ENCODE measurements around the gene B4GALT1. TPM values are rescaled to one million over a fixed set of nuclear protein-coding genes. Genes with fewer than 3 reads are reported as not detected.
A peak's percentile ranks its signal among the peaks of the same experiment; 100 is the strongest.

B4GALT1 gene
- total and polyA plus RNA-seq, 8 donors = 6.4 to 125 (median 24.9) TPM

DNA sequence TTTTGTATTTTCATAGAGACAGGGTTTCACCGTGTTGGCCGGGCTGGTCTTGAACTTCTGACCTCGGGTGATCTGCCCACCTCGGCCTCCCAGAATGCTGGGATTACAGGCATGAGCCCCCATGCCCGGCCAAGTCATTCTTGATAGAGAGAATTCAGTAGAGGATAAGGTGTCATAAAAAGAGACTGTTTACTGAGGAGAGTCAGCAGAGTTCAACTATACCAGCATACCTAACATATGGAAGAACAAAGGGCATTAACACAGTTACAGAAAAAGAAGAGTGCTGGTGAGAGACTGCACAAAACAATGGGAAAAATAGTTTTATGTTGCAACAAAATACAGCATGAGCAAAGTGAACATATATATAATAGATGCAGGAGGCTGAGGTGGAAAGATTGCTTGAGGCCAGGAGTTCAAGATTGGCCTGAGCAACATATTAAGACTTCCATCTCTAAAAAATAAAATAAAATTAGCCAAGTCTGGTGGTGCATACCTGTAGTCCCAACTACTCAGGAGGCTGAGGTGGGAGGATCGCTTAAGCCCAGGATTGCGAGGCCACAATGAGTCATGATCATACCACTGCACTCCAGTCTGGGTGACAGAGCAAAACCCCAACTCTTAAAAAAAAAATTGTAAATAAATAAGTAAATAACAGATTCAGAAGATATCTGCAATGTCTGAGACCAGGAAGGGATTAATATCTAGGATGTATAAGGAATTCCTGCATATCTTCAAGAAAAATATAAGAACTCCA, 19.5 kb downstream of the B4GALT1 start:
- intact Hi-C loops (cut with DNase I; ENCODE audit: low total_unique reads) = no loop called here
- Histone ChIP-seq H3K4me1 (peaks cover 53 to 96% (median 82%) of the 10 kb centered on the region in 4 donors), H3K27ac (peak overlapping the region in 1 of 5 donors; percentile 32), H3K9me3 (no peaks in the 10 kb centered on the region), H3K4me3 (no peak overlapping the region), H3K27me3 (no peaks in the 10 kb centered on the region), H3K36me3 (no peaks in the 10 kb centered on the region)
- no peak for TF ChIP-seq POLR2AphosphoS5 (IDR thresholded peaks at IDR 0.05)
- TF ChIP-seq POLR2A (IDR thresholded peaks at IDR 0.05) = no peak
- TF ChIP-seq, protein P1, sequence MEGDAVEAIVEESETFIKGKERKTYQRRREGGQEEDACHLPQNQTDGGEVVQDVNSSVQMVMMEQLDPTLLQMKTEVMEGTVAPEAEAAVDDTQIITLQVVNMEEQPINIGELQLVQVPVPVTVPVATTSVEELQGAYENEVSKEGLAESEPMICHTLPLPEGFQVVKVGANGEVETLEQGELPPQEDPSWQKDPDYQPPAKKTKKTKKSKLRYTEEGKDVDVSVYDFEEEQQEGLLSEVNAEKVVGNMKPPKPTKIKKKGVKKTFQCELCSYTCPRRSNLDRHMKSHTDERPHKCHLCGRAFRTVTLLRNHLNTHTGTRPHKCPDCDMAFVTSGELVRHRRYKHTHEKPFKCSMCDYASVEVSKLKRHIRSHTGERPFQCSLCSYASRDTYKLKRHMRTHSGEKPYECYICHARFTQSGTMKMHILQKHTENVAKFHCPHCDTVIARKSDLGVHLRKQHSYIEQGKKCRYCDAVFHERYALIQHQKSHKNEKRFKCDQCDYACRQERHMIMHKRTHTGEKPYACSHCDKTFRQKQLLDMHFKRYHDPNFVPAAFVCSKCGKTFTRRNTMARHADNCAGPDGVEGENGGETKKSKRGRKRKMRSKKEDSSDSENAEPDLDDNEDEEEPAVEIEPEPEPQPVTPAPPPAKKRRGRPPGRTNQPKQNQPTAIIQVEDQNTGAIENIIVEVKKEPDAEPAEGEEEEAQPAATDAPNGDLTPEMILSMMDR (IDR thresholded peaks at IDR 0.05) = no peak
- no peak for TF ChIP-seq EP300 (IDR thresholded peaks at IDR 0.05)
- WGBS, 5 donors = 66 to 92% (median 81%) methylated on average over 7 of the region's 7 CpGs
- no peak for DNase-seq

DNA sequence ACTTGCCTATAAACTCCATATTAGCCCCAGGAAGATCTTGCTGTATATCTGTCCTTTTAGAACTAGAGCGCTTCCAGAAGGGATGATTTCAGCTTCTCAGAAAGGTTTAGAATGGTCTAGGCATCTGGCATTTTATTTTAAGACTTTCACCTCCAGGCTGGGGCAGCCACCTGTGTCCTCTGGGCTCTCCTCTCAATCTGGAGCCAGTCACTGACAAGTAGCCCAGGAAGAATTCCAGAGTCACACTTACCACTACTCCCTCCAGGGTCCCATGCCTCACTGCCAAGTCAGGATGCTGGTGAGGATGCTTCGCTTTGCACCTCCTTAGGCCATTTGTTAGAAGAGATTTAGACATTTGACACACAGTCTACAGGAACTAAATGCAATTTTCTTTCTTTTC, 20.8 kb downstream of the B4GALT1 start:
- Histone ChIP-seq H3K4me1 (peaks cover 57 to 96% (median 83%) of the 10 kb centered on the region in 4 donors), H3K27ac (no peak overlapping the region), H3K9me3 (no peaks in the 10 kb centered on the region), H3K27me3 (no peaks in the 10 kb centered on the region), H3K36me3 (peaks cover 0 to 7% (median 0%) of the 10 kb centered on the region in 4 donors), H3K4me3 (no peak overlapping the region)
- DNase-seq = no peak
- TF ChIP-seq EP300 (IDR thresholded peaks at IDR 0.05) (no peak), POLR2AphosphoS5 (IDR thresholded peaks at IDR 0.05) (no peak), POLR2A (IDR thresholded peaks at IDR 0.05) (no peak)
- TF ChIP-seq, protein P1 (IDR thresholded peaks at IDR 0.05) = no peak
- WGBS, 5 donors = 92 to 100% (median 100%) methylated on average over 2 of the region's 2 CpGs
- intact Hi-C loops (cut with DNase I; ENCODE audit: low total_unique reads) = no loop called here

DNA sequence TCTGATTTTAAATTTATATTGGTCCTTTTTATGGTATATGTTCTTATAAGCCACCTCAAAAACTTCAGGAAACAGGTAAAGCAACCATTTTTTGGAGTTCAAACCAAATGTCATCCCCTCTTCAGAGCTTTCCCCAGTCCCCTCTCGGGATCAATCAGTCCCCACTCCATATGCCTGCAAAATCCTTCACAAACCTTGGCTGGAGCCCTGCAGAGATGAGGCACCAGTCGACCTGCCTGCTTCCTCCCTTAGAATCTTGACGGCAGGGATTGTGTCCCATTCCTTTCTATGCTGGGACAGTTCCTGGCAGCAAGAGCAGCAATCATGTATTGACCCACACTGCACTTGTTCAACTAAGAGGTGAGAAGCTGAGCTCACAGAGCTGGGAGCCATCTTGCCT, 22.6 kb downstream of the B4GALT1 start:
- TF ChIP-seq POLR2A (IDR thresholded peaks at IDR 0.05) (no peak), EP300 (IDR thresholded peaks at IDR 0.05) (no peak), POLR2AphosphoS5 (IDR thresholded peaks at IDR 0.05) (no peak)
- TF ChIP-seq, protein P1 (IDR thresholded peaks at IDR 0.05) = no peak
- peaks cover 64 to 98% (median 89%) of the 10 kb centered on the region in 4 donors for H3K4me1 ChIP-seq
- intact Hi-C loops (cut with DNase I; ENCODE audit: low total_unique reads) = no loop called here
- 63 to 93% (median 72%) methylated on average over 3 of the region's 3 CpGs for WGBS, 5 donors
- H3K9me3 ChIP-seq = no peaks in the 10 kb centered on the region
- no peak for DNase-seq
- H3K27ac ChIP-seq = peak overlapping the region in 1 of 5 donors; percentile 22
- H3K4me3 ChIP-seq = no peak overlapping the region
- H3K36me3 ChIP-seq = peaks cover 0 to 7% (median 0%) of the 10 kb centered on the region in 4 donors
- H3K27me3 ChIP-seq = no peaks in the 10 kb centered on the region

DNA sequence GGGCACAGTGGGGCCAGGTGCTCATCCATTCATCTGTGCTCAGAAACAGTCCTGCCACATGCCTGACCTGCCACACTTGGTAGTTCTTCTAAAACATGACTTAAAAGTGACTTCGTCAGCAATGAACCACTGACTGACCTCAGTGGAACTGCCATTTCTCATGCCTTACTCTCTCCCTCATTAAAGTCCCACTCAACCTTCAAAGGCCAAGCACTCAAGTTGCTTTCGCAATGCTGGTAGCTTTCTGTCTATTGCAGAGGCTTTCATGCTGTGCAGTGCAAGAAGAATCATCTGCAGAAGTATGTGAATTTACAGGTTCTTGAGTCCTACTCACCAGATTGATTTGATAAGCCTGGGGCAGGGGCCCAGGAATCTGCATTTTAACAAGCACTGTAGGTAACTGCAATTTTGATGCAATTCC, 23.9 kb downstream of the B4GALT1 start:
- intact Hi-C loops (cut with DNase I; ENCODE audit: low total_unique reads) = no loop called here
- peak in 1 of 3 donors; percentile 14 for TF ChIP-seq POLR2AphosphoS5 (IDR thresholded peaks at IDR 0.05)
- TF ChIP-seq, protein P1 (IDR thresholded peaks at IDR 0.05) = no peak
- peaks cover 0 to 7% (median 0%) of the 10 kb centered on the region in 4 donors for H3K36me3 ChIP-seq
- no peaks in the 10 kb centered on the region for H3K9me3 ChIP-seq
- H3K27me3 ChIP-seq = no peaks in the 10 kb centered on the region
- DNase-seq = no peak
- WGBS, 5 donors = 82 to 91% (median 88%) methylated on average over 2 of the region's 2 CpGs
- no peak overlapping the region for H3K4me3 ChIP-seq
- H3K4me1 ChIP-seq = peaks cover 73 to 100% (median 91%) of the 10 kb centered on the region in 4 donors
- H3K27ac ChIP-seq = peak overlapping the region in 1 of 5 donors; percentile 22
